OCI-LY7 (cell line): ENCODE measurements around the gene CRABP2. TPM values are rescaled to one million over a fixed set of nuclear protein-coding genes. Genes with fewer than 3 reads are reported as not detected.
A peak's percentile ranks its signal among the peaks of the same experiment; 100 is the strongest.

Experiments used
- BruUV-seq: library from RNA; stranded (reverse); fragments of 400-500 nt; replicated peaks from 2 replicates; lab custom pipeline; 2021; lab: Mats Ljungman, UMichigan
- CTCF ChIA-PET: fragments of 300-600 bp; sonication (Branson Sonifier 250); formaldehyde crosslinking; loops from one replicate; lab custom pipeline; 2022; ENCODE audit warnings: antibody characterized with exemption; ENCODE audit not compliant: unreplicated experiment; lab: Charles Lee
- POLR2A ChIA-PET: fragments of 300-600 bp; sonication (Branson Sonifier 250); formaldehyde crosslinking; loops from one replicate; lab custom pipeline; 2022; ENCODE audit warnings: antibody characterized with exemption; lab: Charles Lee
- DNase-seq: peaks from one replicate; pipeline ENCODE4 v3.0.0-alpha.2; 2015; ENCODE audit warnings: low spot score
- H2AFZ ChIP-seq: fragments of 200-600 bp; sonication (generic), shearing (Covaris generic); 2 replicates; pipeline ENCODE4 v1.6.1; 2014; ENCODE audit warnings: mild to moderate bottlenecking, antibody characterized with exemption, low read length, moderate library complexity
- H3K27ac ChIP-seq: fragments of 200-600 bp; sonication (generic); 2 replicates; pipeline ENCODE4 v1.5.1; 2014; ENCODE audit warnings: mixed run types, low read depth, mild to moderate bottlenecking, moderate library complexity, low read length, inconsistent platforms; ENCODE audit not compliant: poor library complexity, severe bottlenecking
- H3K36me3 ChIP-seq: fragments of 200-600 bp; sonication (generic); 2 replicates; pipeline ENCODE4 v1.6.1; 2014; ENCODE audit warnings: mild to moderate bottlenecking, antibody characterized with exemption, low read length, moderate library complexity, mixed read lengths; ENCODE audit not compliant: insufficient read depth
- H3K4me1 ChIP-seq: fragments of 200-600 bp; sonication (generic); 2 replicates; pipeline ENCODE4 v1.5.1; 2014; ENCODE audit warnings: mild to moderate bottlenecking, low read length; ENCODE audit not compliant: insufficient read depth, poor library complexity, severe bottlenecking
- H3K4me2 ChIP-seq: fragments of 200-600 bp; sonication (generic); 2 replicates; pipeline ENCODE4 v1.6.1; 2014; ENCODE audit warnings: mild to moderate bottlenecking, low read length
- H3K4me3 ChIP-seq: fragments of 200-600 bp; sonication (generic); 2 replicates; pipeline ENCODE4 v1.5.1; 2014; ENCODE audit warnings: mild to moderate bottlenecking, low read depth, low read length; ENCODE audit not compliant: poor library complexity, severe bottlenecking
- H3K79me2 ChIP-seq: fragments of 200-600 bp; sonication (generic); 2 replicates; pipeline ENCODE4 v1.6.1; 2016; ENCODE audit warnings: low read depth, mild to moderate bottlenecking, low read length, moderate library complexity, mixed read lengths; ENCODE audit not compliant: insufficient read depth
- H3K9me2 ChIP-seq: fragments of 200-600 bp; sonication (generic); 2 replicates; pipeline ENCODE4 v1.6.1; 2016; ENCODE audit warnings: mild to moderate bottlenecking, low read length, mixed read lengths; ENCODE audit not compliant: insufficient read depth
- H3K9me3 ChIP-seq: fragments of 200-600 bp; sonication (generic); 2 replicates; pipeline ENCODE4 v1.6.1; 2014; ENCODE audit warnings: mild to moderate bottlenecking, mixed run types, low read length, mixed read lengths
- H4K20me1 ChIP-seq: fragments of 200-600 bp; sonication (generic); 2 replicates; pipeline ENCODE4 v1.6.1; 2014; ENCODE audit warnings: mild to moderate bottlenecking, antibody characterized with exemption, low read length, moderate library complexity, mixed read lengths; ENCODE audit not compliant: insufficient read depth
- EZH2phosphoT487 ChIP-seq: fragments of 200-600 bp; sonication (generic); IDR thresholded peaks from 2 replicates; pipeline ENCODE4 v1.6.1; 2018; ENCODE audit warnings: low read depth, borderline replicate concordance, mild to moderate bottlenecking, mixed run types, antibody characterized with exemption, low read length, moderate library complexity, mixed read lengths
- intact Hi-C: fragments of 100-400 bp; cut with micrococcal nuclease; formaldehyde crosslinking; loops from one replicate; pipeline ENCODE4 v1.10.0; 2022; ENCODE audit not compliant: unreplicated experiment
- total RNA-seq, 2 experiments: library from RNA; depleted of rRNA in 1 of 2; stranded (reverse); fragments of >200 nt in 1 of 2; shearing (Covaris generic) in 1 of 2; gene quantifications; 2 replicates each; pipeline ENCODE4 v1.2.3, GENCODE V29; 2014 to 2022
- TF ChIP-seq, protein P1 (sequence below): fragments of 200-600 bp; sonication (generic); conservative IDR thresholded peaks from 2 replicates; pipeline ENCODE4 v1.5.1; 2014; ENCODE audit warnings: mild to moderate bottlenecking, antibody characterized with exemption, low read length, moderate library complexity, mixed read lengths

CRABP2 gene
- total RNA-seq, 2 experiments from 2014 or later, result 2.1 to 2.8 TPM

DNA sequence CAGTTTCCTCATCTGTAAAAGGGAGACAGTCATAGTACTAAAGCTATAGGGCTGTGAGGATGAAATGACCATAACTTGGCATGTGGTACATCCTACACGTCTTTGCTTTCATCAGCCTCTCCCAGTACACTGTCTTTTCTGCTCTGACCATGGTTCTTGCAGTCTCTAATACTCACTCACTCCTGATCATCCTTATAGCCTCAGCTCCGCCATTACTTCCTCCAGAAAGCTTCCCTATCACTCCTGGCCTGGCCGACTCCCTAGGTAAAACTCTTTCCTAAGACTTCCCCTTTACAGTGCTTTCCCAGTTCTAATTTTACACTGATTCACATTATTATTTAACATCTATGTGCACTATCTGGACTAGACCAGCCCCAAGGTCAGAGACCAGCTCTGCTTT lies 40.5 kb upstream of the CRABP2 start:
- Histone ChIP-seq H2AFZ (no peak overlapping the region), H3K79me2 (peaks cover 57% of the 10 kb centered on the region), H3K4me1 (peaks cover 51% of the 10 kb centered on the region), H4K20me1 (peaks cover 9% of the 10 kb centered on the region; the same call in 1 of the 2 replicates), H3K36me3 (peaks cover 83% of the 10 kb centered on the region), H3K4me3 (no peak overlapping the region), H3K9me2 (no peaks in the 10 kb centered on the region), H3K27ac (peak overlapping the region; percentile 76), H3K4me2 (peak overlapping the region; percentile 79), H3K9me3 (no peaks in the 10 kb centered on the region)
- TF ChIP-seq EZH2phosphoT487, result no peak
- TF ChIP-seq, protein P1, sequence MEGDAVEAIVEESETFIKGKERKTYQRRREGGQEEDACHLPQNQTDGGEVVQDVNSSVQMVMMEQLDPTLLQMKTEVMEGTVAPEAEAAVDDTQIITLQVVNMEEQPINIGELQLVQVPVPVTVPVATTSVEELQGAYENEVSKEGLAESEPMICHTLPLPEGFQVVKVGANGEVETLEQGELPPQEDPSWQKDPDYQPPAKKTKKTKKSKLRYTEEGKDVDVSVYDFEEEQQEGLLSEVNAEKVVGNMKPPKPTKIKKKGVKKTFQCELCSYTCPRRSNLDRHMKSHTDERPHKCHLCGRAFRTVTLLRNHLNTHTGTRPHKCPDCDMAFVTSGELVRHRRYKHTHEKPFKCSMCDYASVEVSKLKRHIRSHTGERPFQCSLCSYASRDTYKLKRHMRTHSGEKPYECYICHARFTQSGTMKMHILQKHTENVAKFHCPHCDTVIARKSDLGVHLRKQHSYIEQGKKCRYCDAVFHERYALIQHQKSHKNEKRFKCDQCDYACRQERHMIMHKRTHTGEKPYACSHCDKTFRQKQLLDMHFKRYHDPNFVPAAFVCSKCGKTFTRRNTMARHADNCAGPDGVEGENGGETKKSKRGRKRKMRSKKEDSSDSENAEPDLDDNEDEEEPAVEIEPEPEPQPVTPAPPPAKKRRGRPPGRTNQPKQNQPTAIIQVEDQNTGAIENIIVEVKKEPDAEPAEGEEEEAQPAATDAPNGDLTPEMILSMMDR, result no peak
- ChIA-PET CTCF (no interaction called here), POLR2A (no interaction called here)
- DNase-seq, result no peak
- no TSS peak for BruUV-seq
- intact Hi-C loops, result no loop called here

DNA sequence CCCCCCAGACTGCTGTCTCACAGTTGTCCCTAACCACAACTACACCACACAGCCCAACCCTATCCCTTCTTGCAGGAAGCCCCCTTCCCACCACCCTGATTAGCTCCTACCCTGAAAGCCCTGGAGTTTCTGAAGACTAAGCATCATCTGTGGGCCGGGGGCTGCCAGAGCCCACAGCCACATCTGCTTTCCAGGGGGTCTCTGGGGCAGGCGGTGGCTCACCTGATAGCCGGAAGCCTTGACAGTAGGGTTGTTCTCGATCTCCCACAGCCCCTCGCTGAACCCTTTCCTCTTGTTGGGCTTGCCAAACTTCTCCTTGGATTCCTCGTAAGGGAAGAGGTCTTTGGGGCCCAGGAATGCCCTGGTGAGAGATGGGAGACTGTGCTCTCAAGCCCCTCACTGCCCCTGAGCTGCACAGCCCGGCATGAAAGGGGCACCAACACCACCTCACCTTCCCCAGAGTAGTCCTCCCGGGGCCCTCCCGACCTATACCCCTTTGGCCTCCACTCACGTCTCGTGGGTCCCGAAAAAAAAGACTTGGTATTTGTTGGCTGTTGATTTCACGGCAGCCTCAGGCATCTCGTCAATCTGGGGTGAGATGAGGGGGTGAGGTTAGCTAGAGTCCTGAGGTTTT lies 39.5 kb upstream of the CRABP2 start:
- DNase-seq, result no peak
- ChIA-PET POLR2A (no interaction called here), CTCF (no interaction called here)
- no peaks in the 10 kb centered on the region for H3K9me2 ChIP-seq
- H3K4me2 ChIP-seq, result no peak overlapping the region
- peaks cover 78% of the 10 kb centered on the region for H3K36me3 ChIP-seq
- peaks cover 55% of the 10 kb centered on the region for H3K79me2 ChIP-seq
- TF ChIP-seq EZH2phosphoT487, result no peak
- TF ChIP-seq, protein P1, result no peak
- BruUV-seq, result no TSS peak
- H3K9me3 ChIP-seq, result no peaks in the 10 kb centered on the region
- H4K20me1 ChIP-seq, result peaks cover 9% of the 10 kb centered on the region; the same call in 1 of the 2 replicates
- intact Hi-C loops, result no loop called here
- no peak overlapping the region for H2AFZ ChIP-seq
- no peak overlapping the region for H3K4me3 ChIP-seq
- H3K4me1 ChIP-seq, result peaks cover 53% of the 10 kb centered on the region
- H3K27ac ChIP-seq, result no peak overlapping the region

DNA sequence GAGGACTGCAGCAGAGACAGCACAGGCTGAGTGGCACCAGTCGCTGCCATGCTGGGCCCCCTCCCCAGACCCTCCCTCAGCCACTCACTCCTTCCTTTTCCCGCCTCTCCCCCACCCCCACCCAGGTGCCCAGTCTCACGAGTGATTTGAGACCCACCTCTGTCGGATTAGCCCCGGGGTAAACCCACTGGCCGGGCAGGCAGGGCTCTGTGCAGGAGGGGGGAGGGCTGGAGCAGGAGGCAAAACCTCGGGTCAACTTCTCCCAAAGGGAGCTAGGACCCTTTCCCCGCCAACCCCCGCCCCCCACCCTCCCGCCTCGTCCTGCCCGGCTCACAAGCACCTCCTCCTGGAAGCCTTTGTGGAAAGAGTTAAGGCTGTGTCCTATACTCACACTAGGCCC lies 39.0 kb upstream of the CRABP2 start:
- CTCF ChIA-PET, result no interaction called here
- Histone ChIP-seq H3K79me2 (peaks cover 55% of the 10 kb centered on the region), H3K4me3 (no peak overlapping the region), H3K9me3 (no peaks in the 10 kb centered on the region), H3K4me2 (no peak overlapping the region), H3K9me2 (no peaks in the 10 kb centered on the region), H3K36me3 (peaks cover 75% of the 10 kb centered on the region), H3K27ac (no peak overlapping the region), H3K4me1 (peaks cover 58% of the 10 kb centered on the region), H4K20me1 (peaks cover 9% of the 10 kb centered on the region; the same call in 1 of the 2 replicates), H2AFZ (no peak overlapping the region)
- intact Hi-C loops, result no loop called here
- POLR2A ChIA-PET, result no interaction called here
- BruUV-seq, result no TSS peak
- TF ChIP-seq, protein P1, result no peak
- TF ChIP-seq EZH2phosphoT487, result no peak
- no peak for DNase-seq
